ENCODE results near the gene QRSL1. TPM values are rescaled to one million over a fixed set of nuclear protein-coding genes. Genes with fewer than 3 reads are reported as not detected.

QRSL1 gene
- total and polyA plus RNA-seq, 7 donors, result 14.8 to 27.2 (median 20.2) TPM

DNA sequence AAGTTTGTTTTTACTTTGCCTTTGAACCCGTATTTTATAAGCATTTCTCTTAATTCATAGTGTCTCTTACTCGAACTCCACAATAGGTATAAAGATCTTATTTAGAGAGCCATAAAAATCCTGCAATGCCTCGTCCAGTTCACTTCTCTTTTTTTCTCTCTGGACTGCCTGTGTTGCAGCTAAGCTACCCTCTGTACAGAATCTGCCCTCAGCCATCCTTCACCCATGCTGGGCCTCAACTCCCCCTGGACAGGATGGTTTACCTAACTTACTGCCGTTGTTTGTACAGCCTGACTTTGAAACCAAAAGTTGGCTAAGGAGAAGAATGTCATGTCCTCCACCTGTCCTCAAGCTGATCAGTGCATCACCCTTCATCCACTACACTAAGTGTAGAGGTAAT, 10.4 kb downstream of the QRSL1 start:
- no peak overlapping the region for H3K4me3 ChIP-seq
- no peak for DNase-seq
- H3K27me3 ChIP-seq (ENCODE audit: insufficient read depth in 3 of 3, low read length in 2 of 3), result no peaks in the 10 kb centered on the region
- no peaks in the 10 kb centered on the region for H3K4me1 ChIP-seq
- WGBS, 3 donors, result 75 to 79% (median 78%) methylated on average over 4 of the region's 4 CpGs
- no peaks in the 10 kb centered on the region for H3K9me3 ChIP-seq
- H3K27ac ChIP-seq, result no peak overlapping the region
- intact Hi-C loops (cut with DNase I), result no loop called here
- no peak for TF ChIP-seq CTCF (IDR thresholded peaks at IDR 0.05)
- no peak for ATAC-seq
- peaks cover 2 to 48% of the 10 kb centered on the region in 2 donors for H3K36me3 ChIP-seq (ENCODE audit: insufficient read depth in 1 of 2, low read depth in 1 of 2)

DNA sequence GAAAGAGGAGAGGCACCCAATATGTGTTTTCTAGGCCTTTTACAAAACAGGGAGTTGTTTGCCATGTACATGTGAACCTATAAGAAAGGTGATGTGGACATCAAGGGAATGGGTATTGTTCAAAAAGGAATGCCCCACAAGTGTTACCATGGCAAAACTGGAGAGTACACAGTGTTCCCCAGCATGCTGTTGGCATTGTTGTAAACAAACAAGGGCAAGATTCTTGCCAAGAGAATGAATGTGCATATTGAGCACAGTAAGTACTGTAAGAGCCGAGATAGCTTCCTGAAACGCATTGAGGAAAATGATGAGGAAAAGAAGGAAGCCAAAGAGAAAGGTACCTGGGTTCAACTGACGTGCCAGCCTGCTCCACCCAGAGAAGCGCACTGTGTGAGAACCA, 13.1 kb downstream of the QRSL1 start:
- no peak for TF ChIP-seq CTCF (IDR thresholded peaks at IDR 0.05)
- Histone ChIP-seq H3K36me3 (ENCODE audit: insufficient read depth in 1 of 2, low read depth in 1 of 2) (peaks cover 2 to 64% of the 10 kb centered on the region in 2 donors), H3K4me1 (no peaks in the 10 kb centered on the region), H3K9me3 (no peaks in the 10 kb centered on the region), H3K4me3 (no peak overlapping the region), H3K27ac (no peak overlapping the region), H3K27me3 (ENCODE audit: insufficient read depth in 3 of 3, low read length in 2 of 3) (no peaks in the 10 kb centered on the region)
- intact Hi-C loops (cut with DNase I), result no loop called here
- no peak for DNase-seq
- 75 to 92% (median 84%) methylated on average over 4 of the region's 4 CpGs for WGBS, 3 donors
- peak in 1 of 4 donors; percentile 19 for ATAC-seq

DNA sequence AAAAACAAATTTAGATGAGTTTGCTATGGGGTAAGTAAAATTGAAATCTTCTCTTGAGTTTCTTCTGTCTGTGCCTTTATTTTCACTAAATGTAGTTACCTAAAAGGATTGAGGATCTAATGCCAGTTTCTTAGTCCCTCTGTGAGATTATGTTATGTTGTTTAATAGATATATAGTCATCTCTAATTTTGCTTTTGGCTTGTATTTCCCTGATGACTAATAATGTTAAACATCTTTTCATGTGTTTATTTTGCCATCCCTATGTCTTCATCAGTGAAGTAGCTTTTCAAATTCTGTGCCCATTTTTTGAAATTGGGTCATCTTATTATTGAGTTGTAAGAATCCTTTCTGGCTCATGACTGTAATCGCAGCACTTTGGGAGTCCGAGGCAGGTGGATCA, 13.7 kb downstream of the QRSL1 start:
- DNase-seq (no peak), ATAC-seq (no peak)
- no peak for TF ChIP-seq CTCF (IDR thresholded peaks at IDR 0.05)
- Histone ChIP-seq H3K9me3 (no peaks in the 10 kb centered on the region), H3K27ac (no peak overlapping the region), H3K4me3 (no peak overlapping the region), H3K27me3 (ENCODE audit: insufficient read depth in 3 of 3, low read length in 2 of 3) (no peaks in the 10 kb centered on the region), H3K4me1 (no peaks in the 10 kb centered on the region), H3K36me3 (ENCODE audit: insufficient read depth in 1 of 2, low read depth in 1 of 2) (peaks cover 2 to 65% of the 10 kb centered on the region in 2 donors)
- intact Hi-C loops (cut with DNase I), result no loop called here
- WGBS, 3 donors, result 79 to 98% (median 97%) methylated on average over 2 of the region's 2 CpGs

DNA sequence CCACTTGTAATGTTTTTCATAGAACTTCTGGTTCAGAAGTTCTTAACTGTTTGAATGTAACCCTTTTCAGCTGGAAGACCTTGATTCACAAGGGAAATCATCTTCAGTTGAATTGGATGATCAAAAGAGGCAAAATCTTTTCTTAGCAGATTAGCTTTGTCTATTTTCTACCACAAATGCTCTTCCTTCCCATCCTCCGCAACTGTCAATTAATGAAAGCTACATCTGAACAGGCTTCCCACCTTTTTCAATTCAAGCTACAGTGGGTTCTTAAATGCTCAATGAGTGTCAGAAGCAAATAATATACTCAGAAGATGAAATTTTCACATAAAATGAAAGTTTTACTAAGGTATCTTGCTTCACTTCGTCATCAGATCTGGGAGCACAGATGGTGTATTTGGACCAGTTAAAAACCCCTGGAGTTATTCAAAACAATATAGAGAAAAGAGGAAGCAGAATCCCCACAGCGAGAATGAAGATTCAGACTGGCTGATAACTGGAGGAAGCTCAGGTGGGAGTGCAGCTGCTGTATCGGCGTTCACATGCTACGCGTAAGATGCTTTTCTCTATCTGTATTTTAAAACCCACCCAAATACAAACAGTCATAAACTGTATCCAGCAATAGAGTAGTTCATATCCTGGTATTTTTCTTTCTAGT, 19.4 kb downstream of the QRSL1 start:
- 94 to 97% (median 94%) methylated on average over 7 of the region's 7 CpGs for WGBS, 3 donors

More for the DNA sequence above, 19.4 kb downstream of the QRSL1 start:
- no peak for TF ChIP-seq CTCF (IDR thresholded peaks at IDR 0.05)
- Histone ChIP-seq H3K27ac (no peak overlapping the region), H3K4me1 (no peaks in the 10 kb centered on the region), H3K27me3 (ENCODE audit: insufficient read depth in 3 of 3, low read length in 2 of 3) (no peaks in the 10 kb centered on the region), H3K36me3 (ENCODE audit: insufficient read depth in 1 of 2, low read depth in 1 of 2) (peaks cover 10 to 80% of the 10 kb centered on the region in 2 donors), H3K9me3 (no peaks in the 10 kb centered on the region), H3K4me3 (no peak overlapping the region)
- intact Hi-C loops (cut with DNase I), result no loop called here
- DNase-seq, result no peak
- ATAC-seq, result no peak

Measured in psoas muscle (tissue), 8 donors.